Measurements from ENCODE around the gene LYSMD3.
A peak's percentile ranks its signal among the peaks of the same experiment; 100 is the strongest.

Gene LYSMD3

GRCh38 chr5:90477621-90478215, 51.7 kb downstream of the LYSMD3 start:
- no peak for DNase-seq (ENCODE audit: low read depth in 2 of 2)
- no peak for TF ChIP-seq CTCF (IDR thresholded peaks at IDR 0.05; ENCODE audit: low read depth, low read length)
- H3K4me3 ChIP-seq (replicated peaks in 1 of 2; ENCODE audit: low read depth in 2 of 2, low read length in 2 of 2), result no peak overlapping the region

- DNase-seq (ENCODE audit: low read depth in 2 of 2), result peak in 1 of 2 donors; percentile 13
- no peak overlapping the region for H3K4me3 ChIP-seq (replicated peaks in 1 of 2; ENCODE audit: low read depth in 2 of 2, low read length in 2 of 2)
- TF ChIP-seq CTCF (IDR thresholded peaks at IDR 0.05; ENCODE audit: low read depth, low read length), result no peak
Observed at GRCh38 chr5:90477073-90477472, 52.3 kb downstream of the LYSMD3 start.

- H3K4me3 ChIP-seq (replicated peaks in 1 of 2; ENCODE audit: low read depth in 2 of 2, low read length in 2 of 2), result no peak overlapping the region
- no peak for DNase-seq (ENCODE audit: low read depth in 2 of 2)
- no peak for TF ChIP-seq CTCF (IDR thresholded peaks at IDR 0.05; ENCODE audit: low read depth, low read length)
Observed at GRCh38 chr5:90476391-90476790, 53.0 kb downstream of the LYSMD3 start.

GRCh38 chr5:90475436-90475980, 53.9 kb downstream of the LYSMD3 start:
- DNase-seq (ENCODE audit: low read depth in 2 of 2), result no peak
- TF ChIP-seq CTCF (IDR thresholded peaks at IDR 0.05; ENCODE audit: low read depth, low read length), result no peak
- peak overlapping the region; percentile 5 to 88 for H3K4me3 ChIP-seq (replicated peaks in 1 of 2; ENCODE audit: low read depth in 2 of 2, low read length in 2 of 2)

- peak; percentile 94 to 95 for DNase-seq (ENCODE audit: low read depth in 2 of 2)
- peak within 1 kb of the TSS; percentile 88 to 92 for H3K4me3 ChIP-seq (replicated peaks in 1 of 2; ENCODE audit: low read depth in 2 of 2, low read length in 2 of 2)
- TF ChIP-seq CTCF (IDR thresholded peaks at IDR 0.05; ENCODE audit: low read depth, low read length), result peak; percentile 66
Observed at GRCh38 chr5:90474235-90475107, 54.9 kb downstream of the LYSMD3 start, which contains the start of the genes MBLAC2 and POLR3G. Gene MBLAC2 (minus strand): TSS chr5:90474771. CDS start chr5:90474292, 479 bp downstream. Gene POLR3G (plus strand): TSS chr5:90474864. CDS start chr5:90485568, 10,704 bp downstream.

GRCh38 chr5:90473396-90474234, 55.8 kb downstream of the LYSMD3 start:
- TF ChIP-seq CTCF (IDR thresholded peaks at IDR 0.05; ENCODE audit: low read depth, low read length), result no peak
- peak; percentile 16 to 50 for DNase-seq (ENCODE audit: low read depth in 2 of 2)
- peak overlapping the region; percentile 88 to 92 for H3K4me3 ChIP-seq (replicated peaks in 1 of 2; ENCODE audit: low read depth in 2 of 2, low read length in 2 of 2)

Data from cardiac fibroblast (primary cell).